Ascending aorta (tissue), 2 donors: ENCODE measurements around the gene FKBP1B. TPM values are rescaled to one million over a fixed set of nuclear protein-coding genes. Genes with fewer than 3 reads are reported as not detected.

Experiments used
- DNase-seq, 2 donors: peaks; one replicate each; pipeline ENCODE4 v3.0.0-alpha.2; 2019; ENCODE audit warnings: low spot score in 2 of 2
- H3K27ac ChIP-seq, 2 donors: fragments of 200-600 bp; sonication (generic); one replicate each; pipeline ENCODE4 v1.5.1; 2016 to 2017; ENCODE audit warnings: mild to moderate bottlenecking in 1 of 2
- H3K27me3 ChIP-seq: fragments of 200-600 bp; sonication (generic); one replicate; pipeline ENCODE4 v1.5.1; 2017
- H3K36me3 ChIP-seq, 2 donors: fragments of 200-600 bp; sonication (generic); one replicate each; pipeline ENCODE4 v1.5.1; 2016
- H3K4me1 ChIP-seq, 2 donors: fragments of 200-600 bp; sonication (generic); one replicate each; pipeline ENCODE4 v1.5.1; 2016 to 2017; ENCODE audit warnings: mild to moderate bottlenecking in 1 of 2
- H3K4me3 ChIP-seq, 2 donors: fragments of 200-600 bp; sonication (generic); one replicate each; pipeline ENCODE4 v1.5.1; 2016 to 2017; ENCODE audit warnings: mild to moderate bottlenecking in 1 of 2
- H3K9me3 ChIP-seq, 2 donors: fragments of 200-600 bp; sonication (generic); one replicate each; pipeline ENCODE4 v1.5.1; 2016
- intact Hi-C: fragments of 100-400 bp; cut with DNase I; formaldehyde crosslinking; loops from one replicate; pipeline ENCODE4 v1.15.1; 2023
- total RNA-seq: library from RNA; depleted of rRNA; stranded (reverse); fragments of >200 nt; gene quantifications from one replicate; pipeline ENCODE4 v1.1.0, GENCODE V29; 2016
- TF ChIP-seq, protein P1 (sequence below), 3 experiments: fragments of 200-600 bp in 2 of 3; fragments of 450-650 bp in 1 of 3; sonication (generic) in 2 of 3; IDR thresholded peaks; one replicate each; pipeline ENCODE4 v1.5.1; 2016 to 2019; ENCODE audit warnings: antibody characterized with exemption in 3 of 3, mild to moderate bottlenecking in 1 of 3, moderate library complexity in 1 of 3

Gene FKBP1B
- total RNA-seq, 1 donor from 2014 or later = not detected

DNA sequence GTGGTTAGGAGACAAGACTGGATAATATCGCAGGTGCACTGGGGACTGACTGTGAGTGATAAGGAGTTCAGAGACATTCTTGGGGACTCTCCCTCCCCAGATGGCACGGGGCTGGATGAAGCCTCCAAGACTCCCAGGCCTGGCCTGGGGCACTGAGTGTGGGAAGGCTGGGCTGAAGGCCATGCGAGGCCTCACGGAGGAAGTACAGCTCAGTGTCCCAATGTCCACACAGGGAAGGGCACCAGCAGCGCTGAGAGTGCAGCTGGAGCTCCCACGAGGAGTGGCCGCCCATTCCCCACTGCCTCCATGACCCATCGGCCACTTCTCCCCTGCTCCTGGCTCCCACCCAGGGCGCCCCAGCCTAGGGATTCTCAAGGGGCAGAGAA, 33.2 kb upstream of the FKBP1B start:
- H3K27ac ChIP-seq = no peak overlapping the region
- no peaks in the 10 kb centered on the region for H3K36me3 ChIP-seq
- TF ChIP-seq, protein P1, sequence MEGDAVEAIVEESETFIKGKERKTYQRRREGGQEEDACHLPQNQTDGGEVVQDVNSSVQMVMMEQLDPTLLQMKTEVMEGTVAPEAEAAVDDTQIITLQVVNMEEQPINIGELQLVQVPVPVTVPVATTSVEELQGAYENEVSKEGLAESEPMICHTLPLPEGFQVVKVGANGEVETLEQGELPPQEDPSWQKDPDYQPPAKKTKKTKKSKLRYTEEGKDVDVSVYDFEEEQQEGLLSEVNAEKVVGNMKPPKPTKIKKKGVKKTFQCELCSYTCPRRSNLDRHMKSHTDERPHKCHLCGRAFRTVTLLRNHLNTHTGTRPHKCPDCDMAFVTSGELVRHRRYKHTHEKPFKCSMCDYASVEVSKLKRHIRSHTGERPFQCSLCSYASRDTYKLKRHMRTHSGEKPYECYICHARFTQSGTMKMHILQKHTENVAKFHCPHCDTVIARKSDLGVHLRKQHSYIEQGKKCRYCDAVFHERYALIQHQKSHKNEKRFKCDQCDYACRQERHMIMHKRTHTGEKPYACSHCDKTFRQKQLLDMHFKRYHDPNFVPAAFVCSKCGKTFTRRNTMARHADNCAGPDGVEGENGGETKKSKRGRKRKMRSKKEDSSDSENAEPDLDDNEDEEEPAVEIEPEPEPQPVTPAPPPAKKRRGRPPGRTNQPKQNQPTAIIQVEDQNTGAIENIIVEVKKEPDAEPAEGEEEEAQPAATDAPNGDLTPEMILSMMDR (IDR thresholded peaks at IDR 0.05) = no peak
- no peak overlapping the region for H3K4me3 ChIP-seq
- no peaks in the 10 kb centered on the region for H3K9me3 ChIP-seq
- H3K27me3 ChIP-seq = no peaks in the 10 kb centered on the region
- intact Hi-C loops = no loop called here
- no peak for DNase-seq
- no peaks in the 10 kb centered on the region for H3K4me1 ChIP-seq

DNA sequence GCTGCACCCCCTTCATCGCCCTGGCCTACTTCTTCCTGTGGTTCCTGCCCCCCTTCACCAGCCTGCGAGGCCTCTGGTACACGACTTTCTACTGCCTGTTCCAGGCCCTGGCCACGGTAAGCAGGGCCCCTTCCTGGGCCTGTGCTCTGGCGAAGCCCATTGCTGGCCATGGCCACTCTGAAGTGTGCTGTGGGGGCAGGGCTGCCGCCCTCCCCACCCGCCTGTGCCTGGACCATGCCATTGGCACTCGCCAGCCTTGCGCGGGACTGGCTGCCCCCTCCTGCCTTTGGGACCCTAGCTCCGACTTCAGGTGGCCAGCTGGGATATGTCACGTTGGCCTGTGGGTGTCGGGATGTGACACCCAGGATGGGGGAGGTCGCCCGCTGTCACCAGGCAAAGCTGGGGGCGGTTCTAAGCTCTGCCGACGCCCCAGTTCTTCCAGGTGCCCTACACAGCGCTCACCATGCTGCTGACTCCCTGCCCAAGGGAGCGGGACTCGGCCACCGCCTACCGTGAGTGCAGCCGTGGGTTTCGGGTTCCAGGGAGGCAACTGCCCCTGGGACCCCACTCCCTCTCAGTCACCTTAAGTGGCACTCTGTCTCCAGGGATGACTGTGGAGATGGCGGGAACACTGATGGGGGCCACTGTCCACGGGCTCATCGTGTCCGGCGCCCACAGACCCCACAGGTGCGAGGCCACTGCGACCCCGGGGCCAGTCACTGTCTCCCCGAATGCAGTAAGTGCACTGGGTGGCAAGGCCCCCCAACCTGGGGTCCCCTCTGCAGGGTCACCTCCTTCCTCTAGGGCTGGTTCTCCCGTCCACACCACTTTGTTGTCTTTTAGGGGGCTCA, 32.5 kb upstream of the FKBP1B start:
- intact Hi-C loops = no loop called here
- TF ChIP-seq, protein P1 (IDR thresholded peaks at IDR 0.05) = no peak
- H3K9me3 ChIP-seq = no peaks in the 10 kb centered on the region
- no peak overlapping the region for H3K27ac ChIP-seq
- no peaks in the 10 kb centered on the region for H3K36me3 ChIP-seq
- no peaks in the 10 kb centered on the region for H3K27me3 ChIP-seq
- DNase-seq = no peak
- no peaks in the 10 kb centered on the region for H3K4me1 ChIP-seq
- H3K4me3 ChIP-seq = no peak overlapping the region

DNA sequence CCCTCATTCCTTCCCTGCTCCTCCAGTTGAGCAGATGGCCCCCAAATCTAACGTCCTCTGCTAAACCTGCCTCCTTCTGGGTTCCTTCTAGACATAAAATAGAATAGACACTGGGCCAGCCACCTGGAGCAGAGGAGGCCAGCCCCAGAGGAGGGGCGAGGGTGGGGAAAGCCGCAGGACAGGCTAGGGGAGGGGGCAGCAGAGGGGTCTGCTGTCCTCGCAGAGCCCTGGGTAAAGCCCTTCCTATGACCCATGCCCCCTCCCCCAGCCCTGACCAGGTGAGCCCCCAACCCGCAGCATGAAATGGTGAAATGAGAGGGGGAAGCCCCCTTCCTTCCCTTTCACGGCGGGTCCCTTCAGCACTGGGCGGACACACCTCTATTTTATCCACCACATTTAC, 31.8 kb upstream of the FKBP1B start:
- no peak overlapping the region for H3K4me3 ChIP-seq
- TF ChIP-seq, protein P1 (IDR thresholded peaks at IDR 0.05) = no peak
- H3K27ac ChIP-seq = no peak overlapping the region
- peaks cover 0 to under 1% of the 10 kb centered on the region in 2 donors for H3K36me3 ChIP-seq
- no peaks in the 10 kb centered on the region for H3K9me3 ChIP-seq
- intact Hi-C loops = no loop called here
- H3K4me1 ChIP-seq = no peaks in the 10 kb centered on the region
- no peak for DNase-seq
- H3K27me3 ChIP-seq = no peaks in the 10 kb centered on the region

DNA sequence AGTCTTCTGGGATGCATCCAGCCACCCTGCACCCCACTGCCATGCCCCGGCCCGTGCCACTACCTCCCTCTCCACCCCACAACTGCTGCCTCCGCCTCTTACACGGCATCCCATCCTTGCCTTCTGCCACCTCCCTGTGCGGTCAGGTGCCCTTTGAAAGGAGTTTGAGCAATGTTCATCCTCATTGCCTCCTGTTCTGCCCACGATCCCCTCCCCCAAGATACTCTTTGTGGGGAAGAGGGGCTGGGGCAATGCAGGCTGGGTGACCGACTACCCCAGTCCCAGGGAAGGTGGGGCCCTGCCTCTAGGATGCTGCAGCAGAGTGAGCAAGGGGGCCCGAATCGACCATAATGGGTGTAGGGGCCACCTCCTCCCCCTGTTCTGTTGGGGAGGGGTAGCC, 31.3 kb upstream of the FKBP1B start:
- H3K27ac ChIP-seq = no peak overlapping the region
- H3K4me3 ChIP-seq = no peak overlapping the region
- no peaks in the 10 kb centered on the region for H3K27me3 ChIP-seq
- TF ChIP-seq, protein P1 (IDR thresholded peaks at IDR 0.05) = no peak
- intact Hi-C loops = no loop called here
- peaks cover 5 to 6% of the 10 kb centered on the region in 2 donors for H3K36me3 ChIP-seq
- no peaks in the 10 kb centered on the region for H3K4me1 ChIP-seq
- DNase-seq = no peak
- no peaks in the 10 kb centered on the region for H3K9me3 ChIP-seq

DNA sequence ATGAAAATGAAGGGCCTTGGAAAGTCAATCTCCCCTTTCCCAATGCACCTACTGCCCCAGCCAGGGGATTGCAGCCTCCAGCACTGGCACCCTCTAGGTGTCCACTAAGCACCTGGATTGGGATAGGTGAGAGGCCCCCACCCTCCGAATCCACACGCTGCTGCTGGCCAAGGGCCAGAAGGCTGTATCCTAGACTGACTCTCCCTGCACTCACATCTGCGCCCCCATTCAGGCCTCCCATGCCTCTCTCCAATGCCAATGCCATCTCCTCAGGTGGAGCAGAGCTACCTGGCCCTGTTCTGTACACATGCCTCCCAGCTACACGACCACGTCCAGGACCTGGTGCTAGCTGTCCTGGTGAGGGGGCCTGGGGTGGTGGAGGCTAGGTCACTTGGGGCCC, 29.8 kb upstream of the FKBP1B start:
- Histone ChIP-seq H3K27ac (no peak overlapping the region), H3K36me3 (peaks cover 7 to 13% of the 10 kb centered on the region in 2 donors), H3K4me1 (no peaks in the 10 kb centered on the region), H3K27me3 (no peaks in the 10 kb centered on the region), H3K4me3 (no peak overlapping the region), H3K9me3 (no peaks in the 10 kb centered on the region)
- TF ChIP-seq, protein P1 (IDR thresholded peaks at IDR 0.05) = no peak
- no peak for DNase-seq
- intact Hi-C loops = no loop called here
